Ishikawa (cell line): ENCODE data around the gene STC2.

Source experiments
- EP300 ChIP-seq: IDR thresholded peaks from 2 replicates; pipeline ENCODE4 v1.6.1; 2012; ENCODE audit warnings: borderline replicate concordance
- FOXM1 ChIP-seq: IDR thresholded peaks from 2 replicates; pipeline ENCODE4 v1.6.1; 2012; ENCODE audit warnings: low read depth, borderline replicate concordance
- MAX ChIP-seq: IDR thresholded peaks from 2 replicates; pipeline ENCODE4 v1.6.1; 2012
- NFIC ChIP-seq: IDR thresholded peaks from 2 replicates; pipeline ENCODE4 v1.6.1; 2012
- RAD21 ChIP-seq: IDR thresholded peaks from 2 replicates; pipeline ENCODE4 v1.6.1; 2012; ENCODE audit warnings: low read depth
- REST ChIP-seq: IDR thresholded peaks from 2 replicates; pipeline ENCODE4 v1.6.1; 2012; ENCODE audit warnings: low read depth, mild to moderate bottlenecking
- TEAD4 ChIP-seq: IDR thresholded peaks from 2 replicates; pipeline ENCODE4 v1.6.1; 2012
- USF1 ChIP-seq: IDR thresholded peaks from 2 replicates; pipeline ENCODE4 v1.6.1; 2012
- YY1 ChIP-seq: IDR thresholded peaks from 2 replicates; pipeline ENCODE4 v1.6.1; 2012; ENCODE audit warnings: low read depth
- ZBTB7A ChIP-seq: IDR thresholded peaks from 2 replicates; pipeline ENCODE4 v1.6.1; 2012; ENCODE audit warnings: low read depth

- no peak for TF ChIP-seq RAD21
- no peak for TF ChIP-seq FOXM1
- TF ChIP-seq EP300 = no peak
- no peak for TF ChIP-seq MAX
- no peak for TF ChIP-seq ZBTB7A
- TF ChIP-seq TEAD4 = no peak
- no peak for TF ChIP-seq USF1
- no peak for TF ChIP-seq YY1
- no peak for TF ChIP-seq NFIC
- TF ChIP-seq REST = no peak
Observed at GRCh38 chr5:173296737-173297676, 31.2 kb downstream of the STC2 start.
